Gastrocnemius medialis (tissue), 4 donors: ENCODE data around the gene KDM4E. TPM values are rescaled to one million over a fixed set of nuclear protein-coding genes. Genes with fewer than 3 reads are reported as not detected.
"Not testable (repeated sequence)": the region's sequence is repeated elsewhere in the genome, so short reads cannot be mapped to it uniquely, and the experiment has no call there.

Experiments used
- ATAC-seq, 2 donors: fragments of 150-250 bp; one replicate each; pipeline ENCODE4 v1.9.1; 2016
- DNase-seq, 2 donors: peaks; one replicate each; pipeline ENCODE4 v3.0.0-alpha.2; 2019
- H3K27ac ChIP-seq, 4 donors: fragments of 200-600 bp; sonication (generic); 1 replicate in 1 of 4; 2 replicates in 3 of 4; pipeline ENCODE4 v1.5.1; 2016 to 2018; ENCODE audit warnings: mild to moderate bottlenecking in 2 of 4, moderate library complexity in 1 of 4
- H3K27me3 ChIP-seq, 3 donors: fragments of 200-600 bp; sonication (generic) in 2 of 3; 1 replicate in 1 of 3; 2 replicates in 2 of 3; pipeline versions ENCODE4 v1.5.1 to v1.6.0; 2016 to 2019; ENCODE audit warnings: mild to moderate bottlenecking in 1 of 3, moderate library complexity in 1 of 3
- H3K36me3 ChIP-seq, 2 donors: fragments of 200-600 bp; sonication (generic) in 1 of 2; one replicate each; pipeline ENCODE4 v1.5.1; 2017 to 2018
- H3K4me1 ChIP-seq, 2 donors: fragments of 200-600 bp; sonication (generic) in 1 of 2; one replicate each; pipeline ENCODE4 v1.5.1; 2016 to 2017; ENCODE audit warnings: mild to moderate bottlenecking in 2 of 2
- H3K4me3 ChIP-seq, 4 donors: fragments of 200-600 bp; sonication (generic) in 3 of 4; 1 replicate in 1 of 4; 2 replicates in 3 of 4; pipeline ENCODE4 v1.5.1; 2016 to 2019; ENCODE audit warnings: mild to moderate bottlenecking in 2 of 4
- H3K9me3 ChIP-seq, 3 donors: fragments of 200-600 bp; sonication (generic) in 2 of 3; 1 replicate in 1 of 3; 2 replicates in 2 of 3; pipeline ENCODE4 v1.5.1; 2016 to 2019
- POLR2A ChIP-seq, 2 donors: fragments of 450-650 bp; IDR thresholded peaks; one replicate each; pipeline ENCODE4 v1.6.1; 2017; ENCODE audit warnings: antibody characterized with exemption in 2 of 2, mild to moderate bottlenecking in 2 of 2, moderate library complexity in 2 of 2
- in situ Hi-C, 4 donors: fragments of 200-750 bp; cut with MboI; loops; one replicate each; pipeline versions ENCODE4 v1.15.0 to v1.8.0; 2017; ENCODE audit warnings: low sequenced_read_pairs in 4 of 4
- intact Hi-C: fragments of 100-400 bp; cut with DNase I; formaldehyde crosslinking; loops from one replicate; pipeline ENCODE4 v1.15.1; 2023; ENCODE audit warnings: low total_unique reads
- total RNA-seq, 4 donors: library from RNA; depleted of rRNA; stranded (reverse); fragments of >200 nt; gene quantifications; one replicate each; pipeline versions ENCODE4 v1.1.0 to v1.2.3, GENCODE V29; 2016
- TF ChIP-seq, protein P1 (sequence below), 5 experiments: fragments of 450-650 bp in 3 of 5; fragments of 200-600 bp in 2 of 5; sonication (generic) in 2 of 5; IDR thresholded peaks in 4 of 5; conservative IDR thresholded peaks in 1 of 5; 1 replicate in 4 of 5; 2 replicates in 1 of 5; pipeline ENCODE4 v1.5.1; 2016 to 2019; ENCODE audit warnings: antibody characterized with exemption in 5 of 5, mild to moderate bottlenecking in 3 of 5, moderate library complexity in 3 of 5

Gene KDM4E
- total RNA-seq, 4 donors from 2014 or later = not detected

DNA sequence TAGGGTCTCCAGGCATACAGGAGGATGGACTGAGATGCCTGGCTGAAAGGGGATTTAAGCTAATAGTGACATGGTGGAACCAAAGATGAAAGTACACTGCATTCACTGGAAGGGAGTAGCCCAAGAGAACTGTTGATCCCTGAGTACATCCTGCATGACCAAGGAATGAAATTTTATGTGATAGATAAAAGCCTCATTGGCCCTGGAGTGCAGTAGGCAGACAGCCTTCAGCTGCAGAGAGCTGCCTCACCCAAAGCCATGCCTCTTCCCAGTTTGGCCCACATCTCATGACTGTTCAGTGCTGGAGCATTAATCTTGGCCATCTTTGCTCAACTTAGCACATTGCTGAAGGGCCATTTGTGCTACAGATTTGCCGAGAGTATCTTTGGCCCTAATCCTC lies 8.0 kb downstream of the KDM4E start:
- Histone ChIP-seq H3K36me3 (no peaks in the 10 kb centered on the region), H3K4me1 (no peaks in the 10 kb centered on the region), H3K27ac (no peak overlapping the region), H3K27me3 (peaks cover 0 to 10% (median 0%) of the 10 kb centered on the region in 3 donors), H3K9me3 (no peaks in the 10 kb centered on the region), H3K4me3 (no peak overlapping the region)
- in situ Hi-C loops (no loop called here), intact Hi-C loops (no loop called here)
- no peak for ATAC-seq
- DNase-seq = no peak
- TF ChIP-seq POLR2A (IDR thresholded peaks at IDR 0.05) = no peak
- TF ChIP-seq, protein P1, sequence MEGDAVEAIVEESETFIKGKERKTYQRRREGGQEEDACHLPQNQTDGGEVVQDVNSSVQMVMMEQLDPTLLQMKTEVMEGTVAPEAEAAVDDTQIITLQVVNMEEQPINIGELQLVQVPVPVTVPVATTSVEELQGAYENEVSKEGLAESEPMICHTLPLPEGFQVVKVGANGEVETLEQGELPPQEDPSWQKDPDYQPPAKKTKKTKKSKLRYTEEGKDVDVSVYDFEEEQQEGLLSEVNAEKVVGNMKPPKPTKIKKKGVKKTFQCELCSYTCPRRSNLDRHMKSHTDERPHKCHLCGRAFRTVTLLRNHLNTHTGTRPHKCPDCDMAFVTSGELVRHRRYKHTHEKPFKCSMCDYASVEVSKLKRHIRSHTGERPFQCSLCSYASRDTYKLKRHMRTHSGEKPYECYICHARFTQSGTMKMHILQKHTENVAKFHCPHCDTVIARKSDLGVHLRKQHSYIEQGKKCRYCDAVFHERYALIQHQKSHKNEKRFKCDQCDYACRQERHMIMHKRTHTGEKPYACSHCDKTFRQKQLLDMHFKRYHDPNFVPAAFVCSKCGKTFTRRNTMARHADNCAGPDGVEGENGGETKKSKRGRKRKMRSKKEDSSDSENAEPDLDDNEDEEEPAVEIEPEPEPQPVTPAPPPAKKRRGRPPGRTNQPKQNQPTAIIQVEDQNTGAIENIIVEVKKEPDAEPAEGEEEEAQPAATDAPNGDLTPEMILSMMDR (IDR thresholded peaks at IDR 0.05 in 4 of 5, conservative IDR thresholded peaks at IDR 0.05 in 1 of 5) = no peak

DNA sequence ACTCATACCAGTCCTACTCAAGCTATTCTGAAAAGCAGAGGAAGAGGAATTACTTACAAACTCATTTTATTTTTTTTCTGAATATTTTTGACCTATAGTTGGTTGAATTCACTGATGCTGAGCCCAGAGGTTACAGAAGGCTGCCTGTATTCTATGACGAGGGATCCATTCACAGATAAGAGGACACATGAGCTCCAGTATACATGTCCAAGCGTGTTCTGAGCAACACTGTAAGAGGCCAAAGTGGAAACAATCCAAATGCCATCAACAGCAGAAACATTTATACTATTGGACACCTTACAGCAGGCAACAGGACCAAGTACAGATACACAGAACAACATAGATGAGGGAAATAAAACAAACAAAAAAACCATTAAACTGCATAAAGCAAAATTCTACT lies 10.3 kb downstream of the KDM4E start:
- no peaks in the 10 kb centered on the region for H3K9me3 ChIP-seq
- DNase-seq (no peak), ATAC-seq (no peak)
- intact Hi-C loops (no loop called here), in situ Hi-C loops (no loop called here)
- no peaks in the 10 kb centered on the region for H3K4me1 ChIP-seq
- peaks cover 0 to 11% (median 0%) of the 10 kb centered on the region in 3 donors for H3K27me3 ChIP-seq
- no peak overlapping the region for H3K27ac ChIP-seq
- TF ChIP-seq POLR2A (IDR thresholded peaks at IDR 0.05) = no peak
- TF ChIP-seq, protein P1 (IDR thresholded peaks at IDR 0.05 in 4 of 5, conservative IDR thresholded peaks at IDR 0.05 in 1 of 5) = no peak
- H3K36me3 ChIP-seq = no peaks in the 10 kb centered on the region
- no peak overlapping the region for H3K4me3 ChIP-seq

DNA sequence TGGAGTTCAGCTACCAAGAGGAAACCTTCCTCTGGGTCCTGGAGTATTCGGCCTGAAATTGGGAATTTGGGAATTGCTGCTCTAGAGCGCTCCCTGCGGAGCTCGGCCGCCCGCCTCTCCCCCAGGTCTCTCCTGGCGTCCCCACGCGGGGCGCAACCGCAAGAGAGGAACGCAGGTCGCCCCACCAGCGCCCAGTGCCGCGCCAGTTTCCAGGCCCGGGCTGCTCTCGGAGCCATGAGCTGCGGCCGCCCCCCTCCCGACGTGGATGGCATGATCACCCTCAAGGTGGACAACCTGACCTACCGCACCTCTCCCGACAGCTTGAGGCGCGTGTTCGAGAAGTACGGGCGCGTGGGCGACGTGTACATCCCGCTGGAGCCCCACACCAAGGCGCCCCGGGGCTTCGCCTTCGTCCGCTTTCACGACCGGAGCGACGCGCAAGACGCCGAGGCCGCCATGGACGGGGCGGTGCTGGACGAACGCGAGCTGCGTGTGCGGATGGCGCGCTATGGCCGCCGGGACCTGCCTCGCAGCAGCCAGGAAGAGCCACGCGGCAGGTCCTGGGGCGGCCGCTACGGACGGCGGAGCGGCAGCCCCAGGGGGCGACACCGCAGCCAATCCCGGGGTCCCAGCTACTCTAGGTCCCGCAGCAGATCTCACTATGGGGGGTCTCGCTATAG lies 12.4 kb downstream of the KDM4E start:
- in situ Hi-C loops = not testable (repeated sequence)

DNA sequence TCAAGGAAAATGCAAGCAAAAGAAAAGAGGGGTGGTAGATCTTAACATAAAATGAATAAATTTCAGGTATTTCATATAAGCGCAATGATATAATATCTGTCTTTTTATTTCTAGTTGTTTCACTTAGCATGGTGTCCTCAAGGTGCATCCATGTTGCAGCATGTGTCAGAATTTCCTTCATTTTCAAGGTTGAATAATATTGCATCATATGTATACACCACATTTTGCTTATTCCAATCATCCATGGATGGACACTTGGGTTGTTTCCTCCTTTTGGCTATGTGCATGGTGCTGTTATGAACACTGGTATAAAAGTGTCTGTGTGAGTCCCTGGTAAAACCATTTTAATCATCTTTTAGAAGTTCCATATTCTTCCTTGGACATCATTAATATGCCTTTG lies 17.2 kb downstream of the KDM4E start:
- no peak for ATAC-seq
- TF ChIP-seq POLR2A (IDR thresholded peaks at IDR 0.05) = no peak
- TF ChIP-seq, protein P1 (IDR thresholded peaks at IDR 0.05 in 4 of 5, conservative IDR thresholded peaks at IDR 0.05 in 1 of 5) = no peak
- Histone ChIP-seq H3K36me3 (no peaks in the 10 kb centered on the region), H3K4me1 (no peaks in the 10 kb centered on the region), H3K9me3 (no peaks in the 10 kb centered on the region), H3K27ac (no peak overlapping the region), H3K27me3 (peaks cover 0 to 9% (median 4%) of the 10 kb centered on the region in 3 donors), H3K4me3 (no peak overlapping the region)
- intact Hi-C loops = no loop called here
- in situ Hi-C loops = no loop called here
- DNase-seq = no peak

More for the DNA sequence above, 12.4 kb downstream of the KDM4E start:
- Histone ChIP-seq H3K27me3 (peaks cover 0 to 11% (median 0%) of the 10 kb centered on the region in 3 donors), H3K4me3 (peak overlapping the region in 2 of 4 donors; percentile 5 to 40)
- DNase-seq, H3K9me3 ChIP-seq, ATAC-seq, H3K4me1 ChIP-seq, H3K27ac ChIP-seq, intact Hi-C loops, H3K36me3 ChIP-seq: not testable (repeated sequence)

DNA sequence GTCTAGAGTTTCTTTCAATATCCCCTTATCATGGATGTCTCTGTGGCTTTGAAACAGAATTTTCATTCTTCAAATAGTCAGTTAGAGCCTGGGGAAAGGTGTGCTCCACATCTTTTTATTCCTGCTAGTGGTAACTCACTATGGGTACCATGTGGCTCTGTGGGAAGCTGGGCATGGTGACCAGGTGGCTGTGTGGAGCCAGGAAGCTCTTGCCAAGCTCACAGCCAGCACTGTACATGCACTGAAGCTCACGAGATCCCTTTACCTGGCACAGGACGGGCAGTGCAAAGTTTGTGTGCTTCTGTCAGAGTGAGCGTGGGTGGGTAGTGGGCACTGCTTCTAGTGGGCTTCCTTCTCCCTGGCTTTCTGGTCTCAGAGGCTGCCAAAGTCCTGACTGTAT lies 17.8 kb downstream of the KDM4E start:
- no peak for ATAC-seq
- Histone ChIP-seq H3K27ac (no peak overlapping the region), H3K4me3 (no peak overlapping the region), H3K36me3 (no peaks in the 10 kb centered on the region), H3K4me1 (no peaks in the 10 kb centered on the region), H3K9me3 (no peaks in the 10 kb centered on the region), H3K27me3 (peaks cover 0 to 4% (median 3%) of the 10 kb centered on the region in 3 donors)
- intact Hi-C loops (no loop called here), in situ Hi-C loops (no loop called here)
- TF ChIP-seq POLR2A (IDR thresholded peaks at IDR 0.05) = no peak
- TF ChIP-seq, protein P1 (IDR thresholded peaks at IDR 0.05 in 4 of 5, conservative IDR thresholded peaks at IDR 0.05 in 1 of 5) = no peak
- DNase-seq = no peak
